ENCODE data around the gene KCTD21.

DNA sequence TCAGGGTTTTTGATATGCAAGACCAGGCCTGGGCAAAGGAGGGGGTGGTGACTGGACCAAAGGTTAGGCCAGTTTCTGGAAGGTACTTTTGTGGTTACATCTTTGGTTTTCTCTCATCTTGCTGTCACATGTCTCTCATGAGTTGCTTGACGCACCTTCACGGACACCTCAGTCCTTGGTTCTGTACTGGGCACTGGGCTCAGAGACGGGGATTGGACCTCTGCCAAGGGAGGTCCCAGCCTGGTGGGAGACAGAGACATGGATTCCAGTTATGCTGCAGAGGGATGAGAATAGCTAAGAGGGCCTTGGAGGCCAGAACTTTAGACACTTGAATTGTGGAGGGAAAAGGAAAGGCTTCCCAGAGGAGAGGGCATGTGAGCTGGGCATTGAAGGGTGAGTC, 1.9 kb upstream of the KCTD21 start:
- TF ChIP-seq EZH2 (IDR thresholded peaks at IDR 0.05) (no peak), POLR2AphosphoS5 (IDR thresholded peaks at IDR 0.05; ENCODE audit: borderline replicate concordance, low read depth, low read length) (no peak), FOXP2 (optimal IDR thresholded peaks at IDR 0.05; ENCODE audit: control extremely low read depth, extremely low read length, insufficient read depth) (no peak)
